ENCODE results near the gene GRID1.

The GRID1 gene

GRCh38 chr10:86366033-86366901 is at the start of gene GRID1:
Gene GRID1 (minus strand): TSS chr10:86366795.
- DNase-seq, result peak; percentile 36

DNA sequence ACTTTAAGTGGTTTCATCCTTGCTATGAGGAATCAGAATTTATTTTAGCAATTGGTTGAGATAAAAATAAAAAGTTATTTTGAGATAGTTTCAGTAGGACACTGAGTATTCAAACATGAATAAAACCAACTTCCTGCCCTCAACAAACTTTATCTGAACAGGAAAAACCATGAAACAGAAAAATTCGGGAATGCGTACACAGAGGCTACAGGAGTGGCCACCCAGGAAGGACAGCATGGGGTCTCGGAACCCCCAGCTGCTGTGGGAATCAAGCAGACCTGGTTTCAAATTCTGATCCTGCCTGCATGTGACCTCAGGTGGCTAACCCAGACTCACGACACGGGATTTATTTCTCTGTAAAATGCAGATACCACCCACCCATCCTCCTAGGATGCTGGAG is 49.0 kb upstream of the GRID1 start:
- DNase-seq, result no peak

- no peak for DNase-seq
These were observed 48.5 kb upstream of the GRID1 start for GRCh38 chr10:86415116-86415515.

GRCh38 chr10:86413046-86413728 is 46.6 kb upstream of the GRID1 start:
- DNase-seq, result no peak

- DNase-seq, result no peak
These were observed 45.4 kb upstream of the GRID1 start for GRCh38 chr10:86411852-86412560.

DNA sequence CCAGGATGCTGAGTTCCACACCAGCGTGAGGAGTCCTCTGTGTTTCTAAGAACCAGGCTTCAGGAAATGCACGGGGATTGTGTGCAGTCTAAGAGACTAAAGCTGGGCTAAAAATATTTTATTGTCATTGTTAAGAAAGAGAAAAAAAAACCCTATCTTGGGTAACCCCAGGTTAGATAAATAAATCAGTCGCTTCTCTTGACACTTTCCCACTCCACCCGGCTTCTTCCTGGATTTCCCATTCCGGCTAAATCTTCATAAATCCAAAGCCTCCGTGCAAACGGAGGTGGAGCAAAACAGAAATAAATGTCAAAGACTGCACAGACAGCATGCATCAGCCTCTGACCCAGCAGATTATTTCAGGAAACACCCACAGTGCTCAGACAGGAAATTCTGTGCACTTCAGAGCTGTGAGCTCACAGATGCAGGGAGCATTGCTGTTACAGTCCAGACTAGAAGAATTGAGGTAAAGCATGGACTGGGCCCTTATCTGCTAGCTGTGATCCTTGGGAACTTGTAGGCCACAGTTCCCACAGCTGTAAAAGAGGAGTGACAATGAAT is 44.8 kb upstream of the GRID1 start:
- no peak for DNase-seq

DNA sequence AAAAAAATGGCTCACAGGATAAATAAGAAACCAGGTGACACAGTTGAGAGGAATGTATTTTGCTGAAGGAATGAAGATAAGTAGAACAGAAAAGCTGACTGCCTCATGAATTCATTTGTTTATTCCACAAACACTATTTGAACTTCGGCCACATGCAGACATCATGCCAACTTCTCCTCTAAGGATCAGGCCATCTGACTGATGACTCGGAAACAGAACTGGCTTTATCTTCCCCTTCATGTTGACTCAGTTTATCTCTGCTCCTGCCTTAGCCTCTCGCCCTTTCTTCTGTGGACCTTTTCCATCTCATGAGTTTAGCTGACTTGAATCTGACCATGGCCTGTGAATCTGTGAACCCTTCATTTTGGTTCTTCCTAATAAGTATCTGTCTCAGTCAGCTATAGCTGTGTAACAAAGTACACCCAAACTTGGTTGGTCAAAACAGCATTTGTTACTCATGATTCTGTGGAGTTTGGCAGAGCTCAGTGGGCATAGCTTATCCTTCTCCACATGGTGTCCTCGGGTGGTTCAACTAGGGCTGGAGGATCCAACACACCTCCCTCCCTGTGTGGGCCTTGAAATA is 44.0 kb upstream of the GRID1 start:
- DNase-seq, result no peak

GRCh38 chr10:86409183-86409582 is 42.6 kb upstream of the GRID1 start:
- no peak for DNase-seq

- no peak for DNase-seq
These were observed 36.7 kb upstream of the GRID1 start for GRCh38 chr10:86403183-86403797.

GRCh38 chr10:86402283-86402941 is 35.8 kb upstream of the GRID1 start:
- DNase-seq, result no peak

DNA sequence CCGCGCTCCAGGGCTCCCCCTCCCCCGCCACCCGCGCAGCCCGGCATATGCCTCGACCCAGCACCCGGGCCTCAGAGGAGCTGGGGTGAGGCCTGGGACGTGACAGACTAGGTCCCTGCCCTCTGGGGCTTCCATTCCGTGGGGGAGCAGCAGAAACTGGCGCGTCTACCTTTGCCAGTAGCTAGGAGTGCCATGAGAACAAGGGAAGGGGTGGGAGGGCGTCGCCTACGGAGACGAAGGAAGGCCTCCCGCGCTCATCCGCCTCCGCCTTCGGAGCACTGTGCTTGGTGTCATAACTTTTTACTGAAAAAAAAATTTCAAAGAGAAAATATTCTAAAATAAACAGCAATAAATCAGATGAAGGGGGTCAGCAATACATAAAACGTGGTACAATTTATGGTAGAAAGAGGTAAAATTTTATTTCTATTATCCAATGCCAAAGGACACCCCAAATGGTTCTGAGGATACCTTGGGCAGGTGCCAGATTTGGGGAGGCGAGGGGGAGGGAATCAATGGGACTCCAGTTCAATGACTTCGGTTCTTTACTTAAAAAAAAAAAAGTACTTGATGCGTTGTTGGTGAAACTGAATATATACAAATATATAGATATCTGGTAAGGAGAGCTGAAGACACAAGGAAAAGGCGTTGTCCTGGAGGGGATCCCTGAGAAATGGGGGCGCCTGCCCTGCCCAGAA is 35.1 kb upstream of the GRID1 start:
- DNase-seq, result peak; percentile 37

DNA sequence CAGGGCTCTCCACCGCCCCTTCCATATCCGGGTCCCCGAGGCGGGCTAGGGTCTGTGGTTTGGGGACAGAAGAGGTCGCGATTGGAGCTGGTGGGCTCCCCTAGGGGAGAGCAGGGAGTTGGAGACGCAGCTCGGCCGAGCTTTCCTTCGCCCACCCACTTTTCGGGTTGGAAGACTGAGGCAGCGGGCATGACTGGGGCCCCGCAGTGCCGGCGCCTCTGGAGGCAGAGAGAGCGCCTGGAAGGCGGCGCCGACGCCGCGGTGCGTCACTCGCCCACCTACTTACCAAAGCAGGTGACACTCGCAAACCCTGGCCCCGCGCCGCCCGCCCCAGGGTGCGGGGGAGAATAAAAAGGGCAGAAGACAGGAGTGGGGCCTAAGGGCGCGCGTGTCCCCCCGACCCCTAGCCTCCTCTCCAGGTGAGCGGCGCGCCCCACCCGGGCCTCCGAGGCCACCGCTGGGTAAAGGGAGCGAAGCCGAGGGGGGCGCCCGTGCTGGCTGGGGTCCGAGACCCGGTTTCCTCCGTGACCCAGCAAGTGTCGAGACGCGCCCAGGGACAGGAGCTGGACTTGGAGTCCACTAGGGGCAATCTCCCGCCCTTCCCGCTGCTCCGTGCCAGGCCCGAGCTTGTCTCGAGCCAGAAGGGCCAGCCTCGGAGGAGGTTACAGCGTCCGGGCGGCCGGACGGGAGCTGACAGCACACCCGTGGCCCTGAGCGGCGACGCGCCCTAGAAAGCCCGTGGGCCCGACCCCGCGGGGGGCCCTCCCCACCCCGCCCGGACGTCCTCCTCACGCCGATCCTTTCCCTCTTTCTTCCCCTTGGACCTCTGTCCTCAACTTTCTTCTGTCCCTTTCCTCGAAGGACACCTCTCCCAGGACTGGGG is 34.4 kb upstream of the GRID1 start:
- peak; percentile 82 for DNase-seq

DNA sequence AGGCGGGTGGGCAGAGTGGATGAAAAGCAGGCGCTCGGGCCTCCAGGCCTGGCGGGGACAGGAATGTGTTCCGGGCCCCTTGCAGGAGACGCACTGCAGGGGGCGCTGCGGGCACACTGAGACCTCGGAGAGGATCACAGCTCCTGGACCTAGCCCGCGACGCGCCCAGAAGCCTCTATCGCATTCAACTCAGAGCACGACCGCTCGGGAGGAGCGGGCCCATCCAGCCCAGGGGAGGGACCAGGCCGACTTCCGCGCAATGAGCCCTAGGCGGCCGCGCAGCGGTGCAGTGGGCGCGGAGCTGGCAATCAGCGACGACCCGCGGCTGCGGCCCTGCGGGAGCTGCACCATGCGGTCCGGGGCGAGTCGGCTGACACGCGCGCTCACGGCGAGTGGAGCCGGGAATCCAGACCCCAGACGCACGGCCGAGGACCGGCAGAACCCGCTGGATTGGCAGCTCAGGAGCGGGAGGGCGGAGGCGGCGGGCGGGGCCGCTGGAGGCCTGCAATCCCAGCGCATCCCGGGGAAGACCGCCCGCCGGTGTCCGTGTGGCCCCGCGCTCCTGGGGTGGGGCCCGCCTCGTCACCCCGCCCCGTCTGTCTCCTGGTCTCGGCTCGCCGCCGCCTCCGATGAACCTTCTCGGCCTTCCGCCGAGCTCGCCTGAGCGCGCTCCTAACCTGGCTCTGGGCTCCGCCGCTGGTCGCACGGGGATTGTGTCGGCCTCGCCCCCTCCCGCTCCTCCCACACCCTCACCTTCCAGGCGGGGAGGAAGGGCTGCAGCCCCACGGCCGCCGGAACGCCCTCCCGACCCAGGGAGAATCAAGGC is 33.5 kb upstream of the GRID1 start:
- peak; percentile 97 for DNase-seq

- DNase-seq, result no peak
These were observed 32.9 kb upstream of the GRID1 start for GRCh38 chr10:86399514-86399878.

DNA sequence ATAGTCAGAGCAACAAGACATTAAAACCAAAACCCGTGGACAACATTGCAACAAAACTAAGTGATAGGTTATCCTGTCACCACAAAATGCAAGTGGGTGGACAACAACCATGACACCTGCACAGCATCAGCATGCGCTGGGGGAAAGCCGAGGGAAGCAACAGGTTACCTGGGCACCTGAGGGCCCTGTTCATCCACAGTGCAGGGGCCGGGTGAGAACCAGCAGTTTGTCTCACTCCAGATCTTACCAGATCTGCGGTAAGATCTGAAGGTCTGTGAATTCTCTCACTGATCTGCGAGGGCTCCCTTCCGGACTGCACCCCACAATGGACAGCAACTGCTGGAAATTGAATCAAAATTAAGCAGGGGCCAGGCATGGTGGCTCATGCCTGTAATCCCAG is 30.5 kb upstream of the GRID1 start:
- no peak for DNase-seq

DNA sequence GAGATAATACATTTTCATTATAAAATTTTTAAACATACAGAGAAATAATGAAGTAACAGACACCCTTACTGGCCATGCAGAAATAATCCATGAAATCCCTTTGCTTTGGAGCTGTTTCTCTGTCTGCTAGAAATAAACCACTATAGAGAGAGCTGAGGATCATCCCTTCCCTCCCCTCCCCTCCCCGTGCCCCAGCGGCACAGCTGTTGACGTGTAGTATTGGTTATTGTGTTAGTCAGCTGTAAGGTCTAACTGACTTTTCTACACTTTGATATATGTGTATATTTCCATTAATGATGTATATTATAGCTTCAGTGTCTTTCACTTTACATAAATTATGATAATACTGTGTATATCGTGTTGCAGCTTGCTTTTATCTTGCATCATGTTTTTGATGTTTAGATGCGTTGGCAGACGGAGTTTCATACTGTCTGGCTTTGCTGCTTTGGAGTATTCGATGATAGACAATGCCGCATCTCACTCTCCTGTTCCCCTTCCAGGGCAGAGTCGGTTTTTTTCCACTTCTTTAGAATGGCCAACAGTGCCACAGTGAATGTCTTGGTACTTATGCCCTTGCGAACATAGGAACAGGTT is 27.4 kb upstream of the GRID1 start:
- DNase-seq, result peak; percentile 16

DNA sequence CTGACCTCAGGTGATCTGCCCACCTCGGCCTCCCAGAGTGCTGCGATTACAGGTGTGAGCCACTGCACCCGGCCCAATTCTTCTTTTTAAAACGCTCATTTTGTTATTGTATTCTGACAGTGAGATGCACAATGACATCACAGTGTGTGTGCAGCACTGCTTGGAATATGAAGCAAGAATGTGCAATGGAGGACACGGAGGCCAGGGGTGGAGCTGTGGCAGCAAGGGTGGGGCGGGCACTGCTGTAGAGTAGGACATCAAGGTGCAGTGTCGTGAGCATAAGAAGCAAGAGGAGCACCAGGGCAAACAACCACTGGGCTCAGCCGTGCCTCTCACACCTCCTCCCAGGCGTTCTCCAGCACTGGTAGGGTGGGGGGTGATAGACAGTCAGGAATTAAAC is 26.8 kb upstream of the GRID1 start:
- no peak for DNase-seq

DNA sequence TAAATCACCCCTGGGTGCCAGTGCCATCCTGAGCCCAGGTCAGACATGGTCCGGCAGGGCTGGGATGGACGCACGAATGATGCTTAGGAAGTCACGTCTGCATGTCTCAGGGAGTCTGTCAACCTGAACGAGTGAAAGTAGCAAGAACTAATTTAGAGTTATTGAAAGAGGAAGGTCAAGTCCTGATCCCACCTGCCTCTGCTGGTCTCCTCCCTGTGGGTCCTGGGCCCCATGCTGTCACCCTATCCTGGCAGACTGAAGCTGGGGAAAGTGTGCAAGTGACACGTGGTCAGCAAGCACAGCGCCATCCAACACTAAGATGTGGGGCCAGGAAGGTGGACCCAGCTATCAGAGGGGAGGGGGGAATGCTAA is 26.1 kb upstream of the GRID1 start:
- no peak for DNase-seq
